ENCODE data around the gene AP3D1. TPM values are rescaled to one million over a fixed set of nuclear protein-coding genes. Genes with fewer than 3 reads are reported as not detected.

Gene AP3D1
- total and polyA plus RNA-seq, 10 donors = 32.8 to 112 (median 96.2) TPM

DNA sequence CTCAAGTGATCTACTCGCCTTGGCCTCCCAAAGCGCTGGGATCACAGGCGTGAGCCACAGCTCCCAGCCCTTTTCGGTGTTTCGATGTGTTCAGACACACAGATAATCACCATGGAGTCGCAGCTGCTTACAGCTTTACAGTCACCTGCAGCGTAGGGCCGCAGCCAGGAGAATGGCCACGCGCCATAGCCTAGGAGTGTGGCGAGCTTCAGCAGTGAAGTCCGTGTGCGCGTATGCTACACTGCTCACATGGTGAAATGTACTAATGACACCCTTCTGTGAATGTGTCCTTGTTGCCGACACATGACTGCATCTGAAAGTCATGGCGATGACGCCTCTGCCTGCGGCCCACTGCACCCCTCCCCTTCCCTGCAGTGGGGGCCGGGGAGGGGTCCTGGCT is 23.6 kb downstream of the AP3D1 start:
- Histone ChIP-seq H3K27ac (no peak overlapping the region), H3K27me3 (replicated peaks in 1 of 7) (no peaks in the 10 kb centered on the region), H3K36me3 (peaks cover 2 to 97% (median 90%) of the 10 kb centered on the region in 6 donors), H3K4me1 (no peaks in the 10 kb centered on the region), H3K4me3 (no peak overlapping the region), H3K9me3 (no peaks in the 10 kb centered on the region)
- DNase-seq = peak; percentile 56
- TF ChIP-seq CTCF (IDR thresholded peaks at IDR 0.05 in 8 of 11, conservative IDR thresholded peaks at IDR 0.05 in 3 of 11) (no peak), POLR2A (IDR thresholded peaks at IDR 0.05) (no peak), POLR2AphosphoS5 (IDR thresholded peaks at IDR 0.05) (no peak)
- 83 to 93% (median 88%) methylated on average over 11 to 19 of the region's 19 CpGs for WGBS, 5 donors
- intact Hi-C loops (cut with DNase I; ENCODE audit: low total_unique reads) = no loop called here

DNA sequence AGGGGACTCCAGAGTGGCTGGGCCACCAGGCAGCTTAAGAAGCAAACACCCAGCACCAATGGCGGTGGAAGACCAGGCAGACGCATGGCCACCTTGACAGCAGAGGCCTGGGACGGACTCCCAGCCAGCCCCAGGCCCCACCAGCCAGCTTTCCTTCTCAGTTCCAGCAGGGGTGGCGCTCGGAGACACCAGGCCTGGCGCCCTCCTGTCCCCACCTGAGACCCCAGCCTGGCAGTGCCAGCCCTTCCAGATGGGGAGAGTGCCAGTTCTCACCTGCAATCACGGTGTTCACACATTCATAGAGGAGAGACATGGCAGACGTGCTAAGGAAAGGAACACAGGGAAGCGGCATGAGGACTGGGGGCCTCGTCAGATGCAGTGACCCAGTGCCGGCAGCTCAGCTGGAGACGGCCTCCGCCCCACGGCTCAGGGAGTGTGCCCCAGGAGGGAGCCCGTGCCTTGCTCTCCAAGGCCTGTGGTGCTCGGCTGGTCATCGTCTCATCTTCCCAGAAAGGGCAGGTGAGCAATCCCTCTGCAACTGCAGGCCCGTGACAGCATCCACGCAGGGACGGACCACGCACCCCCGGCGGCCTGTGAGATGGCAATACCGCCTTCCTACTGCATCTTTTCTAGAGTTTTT is 24.4 kb downstream of the AP3D1 start:
- DNase-seq = no peak

GRCh38 chr19:2123682-2124387 is 27.5 kb downstream of the AP3D1 start:
- peak in 2 of 3 donors; percentile 4 to 71 for TF ChIP-seq POLR2AphosphoS5 (IDR thresholded peaks at IDR 0.05)
- TF ChIP-seq POLR2A (IDR thresholded peaks at IDR 0.05) = no peak
- no peak for TF ChIP-seq CTCF (IDR thresholded peaks at IDR 0.05 in 8 of 11, conservative IDR thresholded peaks at IDR 0.05 in 3 of 11)
- 87 to 95% (median 94%) methylated on average over 7 to 25 of the region's 25 CpGs for WGBS, 5 donors
- H3K27ac ChIP-seq = no peak overlapping the region
- no peak for DNase-seq
- intact Hi-C loops (cut with DNase I; ENCODE audit: low total_unique reads) = no loop called here
- H3K9me3 ChIP-seq = no peaks in the 10 kb centered on the region
- H3K27me3 ChIP-seq (replicated peaks in 1 of 7) = no peaks in the 10 kb centered on the region
- H3K36me3 ChIP-seq = peaks cover 6 to 97% (median 93%) of the 10 kb centered on the region in 6 donors
- no peak overlapping the region for H3K4me3 ChIP-seq
- H3K4me1 ChIP-seq = no peaks in the 10 kb centered on the region

More for the DNA sequence above, 24.4 kb downstream of the AP3D1 start:
- WGBS, 5 donors = 90 to 98% (median 95%) methylated on average over 19 to 24 of the region's 24 CpGs
- Histone ChIP-seq H3K4me1 (no peaks in the 10 kb centered on the region), H3K4me3 (no peak overlapping the region), H3K9me3 (no peaks in the 10 kb centered on the region), H3K27me3 (replicated peaks in 1 of 7) (no peaks in the 10 kb centered on the region), H3K36me3 (peaks cover 2 to 97% (median 90%) of the 10 kb centered on the region in 6 donors), H3K27ac (no peak overlapping the region)
- intact Hi-C loops (cut with DNase I; ENCODE audit: low total_unique reads) = no loop called here
- TF ChIP-seq POLR2A (IDR thresholded peaks at IDR 0.05) = no peak
- TF ChIP-seq POLR2AphosphoS5 (IDR thresholded peaks at IDR 0.05) = peak in 1 of 3 donors; percentile 46

DNA sequence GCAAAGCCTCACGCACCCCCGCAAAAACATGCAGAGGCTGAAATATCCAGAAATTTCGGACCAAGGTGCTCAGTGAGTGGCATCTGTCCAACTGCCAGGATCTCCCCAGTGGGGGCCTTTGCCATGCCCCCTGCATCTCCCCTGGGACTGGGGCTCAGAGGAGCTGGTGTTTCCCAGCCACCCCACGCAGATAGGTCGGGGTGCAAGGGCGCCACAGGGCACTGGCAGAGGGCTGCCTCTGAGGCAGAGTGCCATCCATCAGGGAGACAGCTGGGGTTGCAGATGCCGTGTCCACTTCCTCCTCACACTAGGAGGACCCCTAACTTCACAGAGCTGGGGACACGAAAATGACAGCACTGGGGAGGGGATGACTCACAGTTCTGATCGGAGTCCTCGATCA is 28.4 kb downstream of the AP3D1 start:
- Histone ChIP-seq H3K27ac (no peak overlapping the region), H3K36me3 (peaks cover 6 to 100% (median 98%) of the 10 kb centered on the region in 6 donors), H3K27me3 (replicated peaks in 1 of 7) (no peaks in the 10 kb centered on the region), H3K9me3 (no peaks in the 10 kb centered on the region), H3K4me3 (no peak overlapping the region), H3K4me1 (no peaks in the 10 kb centered on the region)
- intact Hi-C loops (cut with DNase I; ENCODE audit: low total_unique reads) = no loop called here
- WGBS, 5 donors = 90 to 99% (median 95%) methylated on average over 4 to 10 of the region's 10 CpGs
- TF ChIP-seq CTCF (IDR thresholded peaks at IDR 0.05 in 8 of 11, conservative IDR thresholded peaks at IDR 0.05 in 3 of 11) (no peak), POLR2AphosphoS5 (IDR thresholded peaks at IDR 0.05) (no peak), POLR2A (IDR thresholded peaks at IDR 0.05) (no peak)
- DNase-seq = no peak

All from spleen (tissue), 11 donors.